HG02623 (cell line): ENCODE data around the gene IFI30.
"Not testable (repeated sequence)": the region's sequence is repeated elsewhere in the genome, so short reads cannot be mapped to it uniquely, and the experiment has no call there.

Experiments
- ATAC-seq: cut with Tn5 transposase; IDR thresholded peaks from one replicate; pipeline ENCODE4 v1.9.1; 2021; ENCODE audit warnings: moderate library complexity; ENCODE audit not compliant: unreplicated experiment

IFI30 gene

DNA sequence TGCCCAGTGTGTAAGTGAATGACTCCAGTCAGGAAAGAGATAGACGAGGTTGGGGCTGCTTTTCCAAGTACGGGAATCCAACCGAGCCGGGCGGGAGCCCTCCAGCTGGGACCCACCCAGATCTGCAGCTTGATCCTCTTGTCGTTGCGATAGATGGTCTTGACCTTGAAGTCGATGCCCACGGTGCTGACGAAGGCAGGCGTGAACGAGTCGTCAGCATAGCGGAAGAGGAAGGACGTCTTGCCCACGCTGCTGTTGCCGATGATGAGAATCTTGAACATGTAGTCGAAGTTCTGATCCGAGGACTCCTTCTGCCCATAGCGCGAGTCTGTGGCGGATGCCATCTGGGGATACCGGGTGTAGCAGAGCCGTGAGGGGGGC, 28.8 kb downstream of the IFI30 start:
- no peak for ATAC-seq

DNA sequence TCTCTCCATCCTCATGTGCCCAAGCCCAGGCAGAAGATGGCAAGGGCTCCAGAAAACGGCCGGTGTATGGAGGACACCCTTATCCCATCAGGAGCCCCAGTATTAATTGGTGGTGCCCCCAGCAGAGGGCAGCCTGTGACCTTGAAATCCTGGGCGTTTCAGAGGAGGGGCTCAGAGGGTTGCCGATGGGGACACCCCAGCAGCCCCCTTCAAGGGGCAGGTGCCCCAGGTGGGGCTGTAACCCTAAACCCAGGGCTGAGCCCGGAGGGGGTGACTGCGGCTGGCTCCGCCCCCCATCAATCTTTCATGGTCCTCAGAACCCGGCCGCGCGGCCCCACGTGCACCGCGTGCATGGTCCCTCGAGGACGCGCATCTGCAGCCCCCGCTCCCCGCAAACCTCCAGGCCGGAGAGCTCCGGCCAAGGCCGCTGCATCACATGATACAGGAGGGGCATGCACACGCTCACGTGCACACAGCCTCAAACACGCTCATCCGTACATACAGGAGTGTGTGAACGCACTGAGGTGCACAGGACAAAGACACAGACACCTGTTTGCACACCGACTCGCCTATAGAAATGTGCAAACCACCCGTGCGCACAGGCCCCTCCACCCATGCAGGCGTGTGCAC, 29.3 kb downstream of the IFI30 start:
- no peak for ATAC-seq

DNA sequence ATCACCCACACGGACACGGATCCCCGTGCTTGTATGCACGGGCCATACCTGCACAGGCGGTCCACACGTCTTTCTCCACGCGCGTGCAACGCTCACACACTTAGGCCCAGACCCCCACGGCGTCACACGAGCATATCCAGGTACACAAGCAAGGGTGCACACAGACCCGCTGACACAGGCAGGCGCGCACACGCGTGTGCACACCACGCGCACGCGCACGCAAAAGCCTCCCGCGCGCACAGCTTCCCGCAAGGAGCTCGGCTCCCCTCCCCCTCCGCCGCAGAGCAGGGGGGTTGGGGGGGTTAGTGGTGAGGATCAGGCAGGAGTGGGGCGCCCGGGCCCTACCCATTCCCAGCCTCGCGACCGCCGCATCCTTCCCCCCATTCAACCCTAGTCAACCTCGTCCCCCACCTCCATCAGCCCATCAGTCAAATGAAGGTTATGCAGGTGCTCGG, 29.8 kb downstream of the IFI30 start:
- ATAC-seq, result peak; percentile 1

DNA sequence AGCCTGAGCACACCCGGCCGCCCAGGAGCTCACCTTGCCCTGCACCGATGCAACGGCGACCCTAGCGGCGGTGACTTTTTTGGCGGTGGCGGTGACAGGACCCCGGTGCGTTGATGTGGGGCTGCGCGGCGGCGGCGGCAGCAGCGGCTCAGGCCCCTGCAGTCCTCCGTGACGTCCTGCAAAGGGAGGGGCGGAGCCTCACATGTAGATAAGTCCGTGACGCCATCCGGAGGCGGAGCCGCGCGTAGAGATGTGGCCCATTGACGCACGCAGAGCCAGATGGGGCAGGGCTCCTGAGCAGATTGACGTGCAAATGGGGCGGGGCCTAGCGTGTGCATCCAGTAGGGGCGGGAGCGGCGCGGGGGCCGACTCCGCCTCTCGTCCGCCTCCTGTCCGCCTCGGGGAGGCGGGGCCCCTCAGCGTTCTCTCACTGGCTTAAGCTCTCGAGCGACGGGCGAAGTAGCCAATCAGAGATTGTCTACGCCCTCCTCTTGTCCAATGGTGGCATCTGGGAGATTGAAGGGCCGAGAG, 30.3 kb downstream of the IFI30 start, which contains the start of gene RAB3A:
TSS of gene RAB3A (minus strand) at position 180 of the 531 bp plus-strand sequence. CDS start 1,302 bp downstream, outside the sequence.
- peak; percentile 84 for ATAC-seq

DNA sequence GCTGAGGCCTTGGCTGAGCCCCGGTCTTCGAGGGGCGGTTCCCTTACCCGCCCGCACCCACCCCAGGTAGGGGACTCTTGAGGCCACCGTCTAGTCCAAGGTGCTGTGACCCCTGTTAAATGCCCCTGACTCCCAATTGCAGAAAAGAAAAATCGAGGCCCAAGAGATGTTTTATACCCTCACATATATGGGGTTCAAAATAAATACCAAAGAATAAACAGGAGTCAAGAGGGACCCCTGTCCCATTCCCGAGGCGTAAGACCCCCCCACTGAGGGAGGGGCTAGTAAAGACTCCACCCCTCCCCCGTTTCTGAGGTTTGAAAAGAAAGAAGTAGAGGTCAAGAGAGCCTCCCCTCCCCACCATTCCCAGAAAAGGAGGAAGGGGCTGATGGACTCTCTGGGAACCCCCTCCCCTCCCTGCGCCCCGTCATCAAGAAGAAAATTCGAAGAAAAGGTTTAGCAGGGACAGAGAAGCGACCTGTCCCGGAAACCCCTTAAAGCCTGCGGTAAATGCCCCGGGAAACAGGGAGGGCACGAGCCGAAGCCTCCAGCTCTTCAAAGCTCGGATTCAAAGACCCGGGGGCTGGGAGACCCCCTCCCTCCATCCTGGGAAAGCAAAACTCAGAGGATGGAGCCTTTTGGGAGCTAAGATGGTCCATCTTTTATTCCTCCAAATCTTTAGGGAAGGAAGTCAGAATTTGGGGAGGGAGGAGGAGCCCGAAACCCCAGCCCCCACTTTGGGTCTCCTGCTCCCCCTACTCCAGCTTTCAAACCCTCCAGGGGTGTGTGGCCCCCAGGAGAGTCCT, 31.0 kb downstream of the IFI30 start:
- ATAC-seq, result peak; percentile 15

DNA sequence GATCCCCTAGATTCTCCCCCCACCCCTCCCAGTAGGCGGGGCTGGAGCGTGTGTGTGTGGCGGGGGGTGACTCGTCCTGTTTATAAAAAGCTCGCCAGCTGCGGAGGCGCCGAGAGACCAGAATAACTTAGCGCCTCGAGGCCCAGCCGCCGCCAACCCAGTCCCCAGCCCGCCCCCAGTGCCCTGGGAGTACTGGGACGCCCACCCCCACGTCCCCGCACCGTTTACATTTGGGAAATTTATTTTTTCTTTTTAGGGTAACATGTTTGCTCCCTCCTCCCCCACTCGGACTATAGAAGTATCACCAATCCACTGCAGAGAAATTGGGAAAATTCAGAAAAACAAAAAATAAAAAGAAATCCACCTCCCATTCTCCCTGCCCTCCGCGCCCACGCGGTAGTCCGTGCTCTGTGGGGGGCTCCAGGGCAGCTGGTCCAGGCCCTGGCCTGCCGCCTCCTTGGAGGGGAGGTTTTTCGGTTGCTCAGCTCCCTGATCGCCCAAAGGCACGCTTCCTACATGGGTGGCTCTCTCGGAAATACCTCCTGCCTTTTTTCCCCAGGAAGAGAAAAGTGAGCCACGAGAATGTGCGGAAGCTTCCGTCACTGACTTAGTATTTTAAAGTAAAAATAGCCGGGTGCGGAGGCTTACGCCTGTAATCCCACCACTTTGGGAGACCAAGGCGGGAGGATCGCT, 31.7 kb downstream of the IFI30 start:
- ATAC-seq, result no peak

DNA sequence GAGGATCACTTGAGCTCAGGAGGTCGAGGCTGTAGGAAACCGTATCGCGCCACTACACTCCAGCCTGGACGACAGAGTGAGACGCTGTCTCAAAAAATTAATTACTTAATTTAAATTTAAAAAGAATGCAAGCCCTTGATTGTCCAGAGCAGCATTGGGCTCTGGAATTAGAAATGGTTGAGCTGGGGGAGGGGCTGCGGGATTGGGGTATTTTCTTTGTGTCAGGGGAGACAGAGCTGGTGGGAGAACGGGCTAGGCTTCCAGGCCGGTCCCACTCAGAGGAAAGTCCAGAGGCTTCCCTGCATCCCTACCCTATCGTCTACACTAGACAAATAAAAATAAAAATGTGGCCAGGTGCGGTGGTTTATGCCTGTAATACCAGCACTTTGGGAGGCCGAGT, 32.4 kb downstream of the IFI30 start:
- no peak for ATAC-seq

DNA sequence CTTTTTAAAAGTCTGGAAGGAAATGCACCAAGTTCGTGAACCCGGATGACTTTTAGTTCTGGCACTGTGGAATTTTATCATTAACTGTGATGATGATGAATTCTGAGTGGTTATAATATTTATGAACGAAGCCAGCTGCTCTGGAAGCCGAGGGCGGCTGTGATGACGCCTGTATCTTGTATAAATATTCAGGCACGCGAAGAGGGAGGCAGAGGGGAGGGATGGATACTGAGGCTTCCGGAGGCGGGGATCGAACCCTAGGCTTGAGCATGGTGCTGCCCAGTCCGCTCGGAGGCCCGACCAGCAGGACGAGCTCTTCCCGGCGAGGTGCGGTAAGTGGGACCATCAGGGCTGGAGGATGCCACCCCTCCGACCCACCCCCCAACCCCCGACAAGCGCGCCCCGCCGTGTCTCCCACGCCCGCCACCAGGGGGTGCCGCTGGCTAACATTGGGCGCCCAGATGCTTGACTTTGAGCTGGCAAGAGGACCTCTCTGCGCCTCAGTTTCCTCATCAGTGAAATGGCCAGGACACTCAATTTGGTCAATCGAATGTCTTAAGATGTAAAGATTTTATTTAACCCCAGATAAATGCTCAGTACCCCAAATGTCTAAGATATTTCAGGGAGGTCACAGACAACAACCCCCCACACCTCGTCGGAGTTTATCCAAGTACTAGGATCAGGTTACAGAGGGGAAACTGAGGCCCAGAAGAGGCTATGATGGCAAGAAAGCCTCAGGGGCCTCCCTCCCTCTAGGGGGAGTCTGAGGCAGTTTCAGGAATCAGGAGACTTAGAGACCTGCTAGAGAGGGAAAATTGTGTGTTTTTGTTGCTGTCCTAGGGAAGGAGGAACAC, 34.7 kb downstream of the IFI30 start:
- ATAC-seq, result no peak

DNA sequence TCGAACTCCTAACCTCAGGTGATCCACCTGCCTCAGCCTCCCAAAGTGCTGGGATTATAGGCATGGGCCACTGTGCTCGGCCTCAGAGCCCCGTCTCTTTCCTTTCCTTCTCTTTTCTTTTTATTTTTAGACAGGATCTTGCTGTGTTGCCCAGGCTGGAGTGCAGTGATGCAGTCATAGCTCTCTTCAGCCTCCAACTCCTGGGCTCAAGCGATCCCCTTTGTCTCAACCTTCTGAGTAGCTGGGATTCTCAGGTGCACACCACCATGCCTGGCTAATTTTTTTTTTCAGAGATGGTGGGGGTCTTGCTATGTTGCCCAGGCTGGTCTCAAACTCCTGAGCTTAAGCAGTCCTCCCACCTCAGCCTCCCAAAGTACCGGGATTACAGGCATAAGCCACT, 36.3 kb downstream of the IFI30 start:
- ATAC-seq, result not testable (repeated sequence)

DNA sequence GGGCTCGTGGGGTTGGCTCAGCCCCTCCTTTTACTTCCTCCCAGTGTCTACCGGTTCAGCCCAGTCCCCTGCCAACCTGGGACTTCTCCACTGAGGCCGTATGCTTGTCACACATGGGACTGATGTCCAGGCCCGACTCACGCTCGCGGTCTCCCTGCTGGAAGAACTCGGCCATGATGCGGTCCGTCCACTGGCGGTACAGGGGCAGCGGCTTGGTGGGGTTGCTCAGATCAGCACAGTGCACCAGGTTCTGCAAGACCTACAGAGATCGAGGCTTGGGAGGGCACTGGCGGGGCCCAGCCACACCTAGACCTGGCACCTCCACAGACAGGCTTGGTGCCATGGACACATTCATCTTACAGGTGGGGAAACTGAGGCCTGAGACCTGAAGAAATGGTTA, 38.1 kb downstream of the IFI30 start:
- ATAC-seq, result no peak

DNA sequence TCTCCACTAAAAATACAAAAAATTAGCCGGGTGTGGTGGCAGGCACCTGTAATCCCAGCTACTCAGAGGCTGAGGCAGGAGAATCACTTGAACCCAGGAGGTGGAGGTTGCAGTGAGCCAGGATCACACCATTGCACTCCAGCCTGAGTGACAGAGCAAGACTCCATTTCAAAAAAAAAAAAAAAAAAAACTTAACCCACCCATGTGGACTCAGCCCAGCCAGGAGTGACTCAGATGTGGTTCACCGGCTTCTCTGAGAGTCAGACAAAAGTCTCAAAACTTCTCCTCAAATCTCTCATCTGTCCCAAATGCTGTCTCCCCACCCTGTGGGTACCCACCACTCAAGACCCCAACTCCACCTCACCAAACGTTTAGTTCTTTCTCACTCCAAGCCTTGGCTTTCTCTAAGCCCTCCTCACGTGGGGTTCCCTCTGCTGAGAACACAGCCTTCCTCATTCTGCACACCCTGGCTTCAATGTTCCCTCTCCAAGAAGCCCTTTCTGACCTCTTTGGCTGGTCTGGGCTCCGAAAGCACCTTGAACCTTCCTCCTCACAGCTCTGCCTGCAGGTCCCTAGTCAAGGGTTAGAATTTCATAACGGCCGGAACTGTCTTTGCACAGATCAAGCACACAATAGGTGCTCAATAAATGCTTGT, 41.3 kb downstream of the IFI30 start:
- ATAC-seq, result no peak

DNA sequence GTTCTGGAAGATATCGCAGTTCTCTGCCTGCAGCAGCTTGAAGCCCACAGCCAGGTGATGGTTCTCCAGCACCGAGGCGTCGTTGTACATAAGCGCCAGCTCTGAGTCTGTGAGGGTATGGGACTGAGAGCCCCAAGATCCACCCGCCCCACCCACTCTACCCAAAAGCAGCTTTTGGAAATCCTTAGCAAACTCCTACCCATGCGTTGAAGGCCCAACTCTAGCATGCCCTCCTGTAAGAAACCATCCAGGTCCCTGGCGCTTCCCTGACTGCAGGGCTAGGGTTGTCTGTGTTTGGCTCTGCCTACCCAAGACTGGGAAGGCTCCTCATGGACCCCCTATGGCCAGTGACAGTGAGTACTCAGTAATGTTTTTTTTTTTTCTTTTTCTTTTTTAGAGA, 43.2 kb downstream of the IFI30 start:
- no peak for ATAC-seq

DNA sequence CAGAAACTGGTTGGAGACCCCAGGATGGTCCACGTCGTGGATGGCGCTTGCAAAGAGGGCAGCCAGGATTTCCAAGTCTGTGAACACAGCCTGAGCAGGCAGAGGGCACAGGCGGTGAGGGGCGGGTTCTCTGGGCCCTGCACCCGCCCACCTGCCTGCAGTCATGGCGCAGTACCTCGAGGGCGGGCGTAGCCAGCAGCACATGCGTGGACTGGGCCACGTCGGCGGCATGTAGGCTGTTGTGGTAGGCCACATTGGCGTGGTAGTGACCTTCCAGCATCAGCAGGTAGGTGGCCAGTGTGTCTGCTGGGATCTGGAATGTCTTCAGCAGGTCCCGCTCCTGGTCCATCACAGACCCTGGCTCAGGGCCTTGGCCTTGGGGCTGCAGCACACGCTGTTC, 44.5 kb downstream of the IFI30 start:
- no peak for ATAC-seq

DNA sequence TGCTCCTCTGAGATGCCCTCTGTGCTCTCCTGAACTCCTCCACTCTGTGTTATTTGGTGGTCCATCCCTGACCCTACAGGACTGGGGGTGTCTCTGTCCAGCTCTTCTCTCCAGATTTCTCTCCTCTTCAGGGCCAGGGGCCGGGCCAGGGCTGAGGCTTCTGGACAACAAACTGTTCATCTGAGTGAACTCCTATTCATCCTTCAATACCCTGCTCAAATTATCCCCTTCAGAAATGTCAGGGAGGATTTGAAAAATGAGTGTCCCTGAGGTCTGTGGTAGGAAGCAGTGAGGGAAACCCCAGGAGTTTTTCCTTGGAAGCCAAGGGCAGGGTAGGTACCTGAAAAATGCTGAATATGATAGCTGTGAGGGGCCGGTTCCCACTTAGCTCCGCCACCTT, 45.0 kb downstream of the IFI30 start:
- no peak for ATAC-seq

DNA sequence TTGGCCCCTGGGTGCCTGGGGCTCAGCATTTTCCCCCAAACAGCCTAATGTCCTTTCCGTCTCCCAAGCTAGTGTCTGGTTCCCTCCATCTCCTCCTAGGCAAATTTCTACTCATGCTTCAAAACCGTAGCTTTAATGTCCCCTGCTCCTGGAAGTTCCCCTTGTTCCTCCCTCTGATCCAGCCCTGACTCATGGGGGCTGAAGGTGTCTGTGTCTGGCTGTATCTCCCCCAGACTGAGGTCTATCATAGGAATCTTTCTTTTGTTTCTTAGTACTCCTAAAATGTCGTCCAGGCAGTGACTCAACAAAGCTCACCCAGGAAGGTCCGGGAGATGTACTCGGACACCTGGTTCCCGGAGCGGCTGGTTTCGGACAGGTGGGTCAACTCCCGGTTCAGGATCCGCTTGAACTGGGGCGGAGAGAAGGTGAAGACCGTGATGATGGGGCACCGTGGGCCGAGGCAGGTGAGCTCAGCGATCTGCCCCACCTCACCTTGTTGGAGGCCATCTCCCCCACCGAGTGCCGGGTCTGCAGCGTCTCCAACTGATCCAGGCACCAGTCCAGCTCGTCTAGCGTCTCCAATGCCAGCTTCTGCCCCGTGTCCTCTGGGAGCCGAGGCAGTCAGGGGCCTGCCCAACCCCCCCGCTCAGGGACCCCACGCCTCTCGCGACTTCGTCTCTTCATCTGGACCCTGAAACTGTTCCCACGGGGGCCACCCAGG, 46.5 kb downstream of the IFI30 start:
- ATAC-seq, result no peak

DNA sequence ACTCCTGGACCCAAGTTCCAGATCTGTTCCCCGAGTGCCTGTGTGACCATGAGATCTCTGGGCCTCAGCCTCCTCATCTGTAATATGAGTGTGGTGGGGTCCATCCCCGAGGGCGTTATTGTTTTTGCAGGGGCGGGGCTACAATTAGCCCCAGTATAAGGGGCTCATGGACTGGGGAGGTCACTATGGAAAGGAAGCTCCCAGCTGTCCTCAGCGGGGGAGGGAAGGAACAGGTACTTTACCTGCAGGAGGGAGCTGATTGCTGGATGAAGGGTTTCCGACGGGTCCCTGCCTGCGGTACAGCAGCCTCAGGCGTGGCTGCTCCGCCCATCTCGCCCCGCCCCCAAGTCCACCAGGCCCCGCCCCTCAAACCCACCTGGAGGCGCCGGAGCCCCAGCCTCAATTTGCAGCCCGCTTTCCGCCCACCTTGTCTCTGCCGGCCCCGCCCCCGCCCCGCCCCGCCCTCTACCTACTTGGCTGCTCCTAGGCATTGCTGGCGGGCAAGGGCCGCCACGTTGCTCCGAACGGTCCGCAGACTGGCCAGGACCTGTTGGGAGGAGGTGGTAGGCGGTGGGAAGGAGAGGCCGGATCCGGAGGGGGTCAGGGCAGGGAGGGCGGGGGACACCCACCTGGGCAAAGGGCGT, 47.1 kb downstream of the IFI30 start:
- ATAC-seq, result no peak

DNA sequence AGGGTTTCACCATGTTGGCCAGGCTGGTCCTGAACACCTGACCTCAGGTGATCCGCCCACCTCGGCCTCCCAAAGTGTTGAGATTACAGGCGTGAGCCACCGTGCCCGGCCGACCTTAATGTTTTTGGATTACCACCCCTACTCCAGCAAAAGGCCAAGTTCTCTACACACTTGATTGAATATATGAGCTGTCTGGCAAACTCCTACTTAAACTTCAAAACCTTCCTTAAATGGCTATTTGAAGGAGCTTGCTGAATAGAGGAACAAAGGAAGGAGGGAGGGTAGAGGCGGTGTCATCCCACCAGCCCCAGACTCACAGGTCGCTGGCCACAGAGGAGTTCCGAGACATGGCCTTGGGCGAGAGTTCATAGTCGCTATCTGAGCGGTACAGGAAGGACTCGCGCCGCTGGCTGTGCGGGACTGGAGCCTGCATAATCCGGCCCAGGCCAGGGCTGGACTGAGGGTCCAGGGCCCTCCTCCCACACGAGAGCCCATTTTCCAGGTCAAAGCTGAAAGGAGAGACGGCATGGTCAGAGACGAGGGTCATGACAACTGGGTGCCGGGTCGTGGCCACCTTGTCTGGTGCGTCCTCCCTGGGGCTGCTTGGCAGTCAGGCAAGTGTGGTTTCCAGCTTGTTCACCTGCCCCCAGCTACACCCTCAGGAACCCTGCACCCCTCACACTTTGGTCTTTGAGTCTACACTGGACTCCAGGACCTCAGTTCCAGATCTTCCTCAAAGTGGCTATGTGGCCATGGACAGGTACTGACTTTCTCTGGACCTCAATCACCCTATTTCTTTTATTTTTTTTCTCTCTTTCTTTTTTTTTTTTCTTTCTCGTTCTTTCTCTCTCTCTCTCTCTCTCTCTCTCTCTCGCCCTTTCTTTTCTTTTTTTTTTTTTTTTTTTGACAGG, 48.5 kb downstream of the IFI30 start:
- ATAC-seq, result no peak
